GM19438 (cell line): ENCODE measurements around the gene MTUS2.

Experiments
- ATAC-seq: cut with Tn5 transposase; IDR thresholded peaks from one replicate; pipeline ENCODE4 v1.9.1; 2021; ENCODE audit warnings: low read depth; ENCODE audit not compliant: unreplicated experiment

MTUS2 gene

GRCh38 chr13:28856287-28856686 is 36.1 kb downstream of the MTUS2 start:
- no peak for ATAC-seq

DNA sequence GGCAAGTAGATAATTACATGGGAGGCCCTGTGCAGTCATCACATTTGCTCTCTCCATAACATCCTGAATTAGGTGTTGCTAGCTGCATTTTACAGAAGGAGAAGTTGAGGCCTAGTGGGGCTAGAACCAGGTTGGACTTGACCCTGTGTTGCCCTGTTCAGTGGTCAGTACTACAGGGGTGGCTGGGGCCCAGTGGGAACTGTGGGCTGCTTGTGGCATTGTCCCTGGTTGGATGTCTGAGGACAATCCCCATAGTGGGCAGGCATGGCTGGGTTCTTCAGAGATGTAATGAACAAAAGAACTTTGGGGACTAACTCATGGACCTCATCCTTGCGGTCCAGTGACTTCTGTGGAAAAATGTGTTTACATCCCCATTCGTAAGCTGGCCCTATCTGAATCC is 38.9 kb downstream of the MTUS2 start:
- ATAC-seq = no peak

- no peak for ATAC-seq
Measured at GRCh38 chr13:28859717-28860116, 39.6 kb downstream of the MTUS2 start.

GRCh38 chr13:28864544-28864943 is 44.4 kb downstream of the MTUS2 start:
- ATAC-seq = no peak

DNA sequence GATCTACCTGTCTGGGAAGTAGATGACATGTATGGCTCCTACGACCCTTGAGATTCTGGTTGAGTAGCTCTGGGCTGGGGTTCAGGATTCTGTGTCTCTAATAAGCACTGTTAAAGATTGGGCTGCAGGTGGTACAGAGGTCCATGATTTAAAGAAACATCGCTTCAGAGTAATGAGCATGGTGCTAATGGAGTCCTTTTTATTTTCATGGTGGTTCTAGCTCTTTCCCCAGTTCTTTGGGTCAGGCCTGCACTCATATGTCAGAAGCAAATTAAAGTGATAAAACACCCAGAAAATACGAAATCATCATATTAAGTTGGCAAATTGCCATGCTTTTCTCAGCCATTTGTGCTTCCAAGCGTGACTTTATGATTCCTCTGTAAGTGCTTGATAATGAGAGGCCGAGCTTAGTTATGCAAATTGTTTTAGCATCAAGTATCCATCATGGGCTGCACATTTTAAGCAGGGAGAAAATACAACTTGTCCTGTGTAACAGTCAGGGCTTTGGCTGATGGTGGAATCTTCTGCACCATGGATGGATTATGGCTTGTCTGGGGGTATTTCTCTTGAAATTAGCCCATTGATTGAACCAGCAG is 45.1 kb downstream of the MTUS2 start:
- no peak for ATAC-seq

- ATAC-seq = no peak
Measured at GRCh38 chr13:28865951-28866350, 45.8 kb downstream of the MTUS2 start.

DNA sequence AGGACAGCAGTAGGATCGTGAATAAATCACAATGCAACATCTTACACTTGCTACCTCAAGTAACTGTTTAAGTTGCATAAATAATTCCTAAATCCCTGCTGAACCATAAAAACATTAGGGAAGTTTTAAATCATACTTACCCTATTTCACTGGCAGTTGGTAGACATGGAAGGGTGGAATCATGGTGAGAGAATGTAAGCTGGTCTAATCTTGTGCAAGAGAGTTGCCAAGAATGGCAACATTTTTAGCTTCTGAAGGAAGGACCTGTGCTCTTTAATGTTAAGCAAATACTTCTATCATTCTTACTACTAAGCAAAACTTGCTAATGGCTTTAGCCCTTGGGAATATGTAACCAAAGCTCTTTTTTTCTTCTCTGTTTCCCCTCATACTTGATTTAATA is 46.8 kb downstream of the MTUS2 start:
- ATAC-seq = no peak

- no peak for ATAC-seq
Measured at GRCh38 chr13:28867564-28867963, 47.4 kb downstream of the MTUS2 start.

GRCh38 chr13:28872427-28873176 is 52.5 kb downstream of the MTUS2 start:
- ATAC-seq = no peak

GRCh38 chr13:28875846-28876615 is 55.9 kb downstream of the MTUS2 start:
- ATAC-seq = no peak

- no peak for ATAC-seq
Measured at GRCh38 chr13:28877408-28877807, 57.3 kb downstream of the MTUS2 start.

DNA sequence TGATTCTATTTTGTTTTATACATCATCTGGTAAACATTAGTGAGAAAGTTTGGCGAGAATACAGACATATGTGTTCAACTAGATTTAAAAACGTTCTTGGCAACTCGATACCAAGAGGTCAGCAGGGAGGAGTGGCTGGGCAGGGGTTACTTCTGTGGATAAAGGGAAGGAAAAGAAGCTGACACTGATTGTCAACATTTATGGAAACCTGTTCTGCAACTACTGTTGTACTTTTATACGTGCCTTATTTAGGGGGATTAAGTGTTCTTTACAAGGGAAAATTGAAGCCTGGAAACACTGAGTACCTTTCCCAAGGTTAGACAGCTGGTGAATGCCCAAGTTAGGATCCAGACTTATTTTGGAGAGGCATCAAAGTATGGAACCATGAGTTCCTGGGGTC is 65.0 kb downstream of the MTUS2 start:
- no peak for ATAC-seq

GRCh38 chr13:28889086-28889732 is 69.1 kb downstream of the MTUS2 start:
- no peak for ATAC-seq

DNA sequence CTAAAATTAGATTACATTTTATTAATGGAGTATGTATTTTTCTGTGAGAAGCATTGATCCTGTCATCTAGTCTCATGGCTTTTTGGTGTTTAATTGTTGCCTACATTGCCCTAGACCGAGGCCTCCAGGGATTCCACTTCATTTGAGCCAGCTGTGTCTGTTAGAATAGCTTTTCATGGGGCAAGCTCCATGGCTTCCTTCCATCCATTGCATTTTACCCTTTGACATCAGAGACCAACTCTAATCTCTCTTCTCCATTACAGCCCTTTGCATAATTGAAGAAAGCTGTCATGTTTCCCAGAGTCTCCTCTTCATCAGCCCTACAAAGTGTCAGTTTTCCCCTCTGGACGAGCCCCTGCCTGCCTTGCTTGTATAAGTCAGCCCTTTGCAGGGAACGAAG is 70.6 kb downstream of the MTUS2 start:
- ATAC-seq = no peak

GRCh38 chr13:28918030-28918429 is 97.9 kb downstream of the MTUS2 start:
- ATAC-seq = no peak

GRCh38 chr13:28922341-28922740 is 102.2 kb downstream of the MTUS2 start:
- no peak for ATAC-seq

GRCh38 chr13:28935104-28935503 is 115.0 kb downstream of the MTUS2 start:
- ATAC-seq = no peak

- ATAC-seq = no peak
Measured at GRCh38 chr13:28942906-28943305, 122.8 kb downstream of the MTUS2 start.

GRCh38 chr13:28953714-28954418 is 133.7 kb downstream of the MTUS2 start:
- ATAC-seq = no peak

DNA sequence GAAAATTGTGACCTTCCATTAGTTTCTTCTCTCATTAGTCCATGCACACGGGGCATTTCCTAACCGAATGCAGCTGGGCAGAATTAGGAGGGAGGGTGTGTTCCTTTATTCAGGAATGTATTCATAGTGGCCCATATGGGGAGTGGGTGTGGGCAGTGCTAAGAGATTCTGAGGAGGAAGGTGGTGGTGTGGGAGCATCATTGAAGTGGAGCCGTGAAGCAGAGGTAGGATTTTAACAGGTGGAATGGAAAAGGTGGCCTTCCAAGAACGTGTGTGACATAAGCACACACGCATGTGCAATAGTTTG is 134.2 kb downstream of the MTUS2 start:
- ATAC-seq = no peak

DNA sequence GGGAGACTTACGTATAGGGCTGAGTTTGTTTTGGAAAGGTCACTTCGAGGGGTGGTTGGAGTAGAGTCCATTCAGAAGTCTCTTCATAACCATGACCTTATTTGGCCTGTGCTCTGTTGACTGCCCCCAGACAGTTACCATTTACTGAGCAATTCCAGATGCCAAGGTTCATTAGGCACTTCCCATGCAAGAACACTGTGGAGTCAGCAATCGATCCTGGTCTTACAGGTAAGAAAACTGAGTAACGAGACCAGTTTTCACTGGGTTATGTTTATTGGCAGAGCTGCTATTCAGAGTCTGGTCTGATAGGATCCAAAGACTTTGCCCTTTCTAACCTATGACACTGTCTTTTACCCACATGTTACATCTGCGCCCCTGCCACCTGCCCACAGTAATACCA is 134.7 kb downstream of the MTUS2 start:
- no peak for ATAC-seq
